HCT116 (cell line): ENCODE measurements around the gene HMCN2. TPM values are rescaled to one million over a fixed set of nuclear protein-coding genes. Genes with fewer than 3 reads are reported as not detected.

ENCODE experiments used
- ATAC-seq: fragments of 200-7000 bp; cut with Tn5 transposase; 2 replicates; pipeline ENCODE4 v1.9.1; 2020; ENCODE audit warnings: mild to moderate bottlenecking, moderate library complexity
- BruUV-seq: library from RNA; stranded (reverse); fragments of 400-500 nt; replicated peaks from 2 replicates; lab custom pipeline; 2021; lab: Mats Ljungman, UMichigan
- CTCF ChIA-PET: fragments of 300-600 bp; sonication (Branson Sonifier 250); formaldehyde crosslinking; loops from one replicate; lab custom pipeline; 2021; ENCODE audit warnings: antibody characterized with exemption; lab: Charles Lee
- POLR2A ChIA-PET: fragments of 300-600, 350-600 bp; sonication (Branson Sonifier 250); formaldehyde crosslinking; loops from one replicate; lab custom pipeline; 2021; ENCODE audit warnings: antibody characterized with exemption; lab: Charles Lee
- RAD21 ChIA-PET, 2 experiments: fragments of 300-600 bp; sonication (Branson Sonifier 250); formaldehyde crosslinking; loops; one replicate each; lab custom pipeline; 2023; ENCODE audit warnings: low total read pairs in 2 of 2; ENCODE audit not compliant: uncharacterized antibody in 2 of 2, unreplicated experiment in 2 of 2, low non-redundant PET in 1 of 2; lab: Charles Lee
- DNase-seq: peaks from one replicate; pipeline ENCODE4 v3.0.0-alpha.2; 2010; ENCODE audit warnings: low read depth, low spot score
- H2AFZ ChIP-seq: fragments of 200-600 bp; shearing (Covaris generic), sonication (generic); 2 replicates; pipeline ENCODE4 v1.6.1; 2017; ENCODE audit warnings: low read depth, mixed run types, mixed read lengths, antibody characterized with exemption, low read length; ENCODE audit not compliant: poor library complexity, severe bottlenecking
- H3K27ac ChIP-seq: 2 replicates; pipeline ENCODE4 v1.5.1; 2012; ENCODE audit warnings: low read depth, low read length
- H3K27me3 ChIP-seq: fragments of 200-600 bp; sonication (generic); 2 replicates; pipeline ENCODE4 v1.6.1; 2016; ENCODE audit warnings: mixed run types, low read length, mixed read lengths; ENCODE audit not compliant: insufficient read depth
- H3K36me3 ChIP-seq, 2 experiments: fragments of 200-500 bp in 1 of 2; fragments of 200-600 bp in 1 of 2; sonication (Bioruptor generic) in 1 of 2; sonication (generic) in 1 of 2; 2 replicates each; pipeline versions ENCODE4 v1.5.1 to v1.6.1; 2014 to 2016; ENCODE audit warnings: low read length in 2 of 2, inconsistent platforms in 1 of 2, mixed read lengths in 1 of 2, mixed run types in 1 of 2; ENCODE audit not compliant: insufficient read depth in 2 of 2, control insufficient read depth in 1 of 2
- H3K4me1 ChIP-seq, 2 experiments: fragments of 200-600 bp in 1 of 2; sonication (generic) in 1 of 2; 2 replicates each; pipeline versions ENCODE4 v1.5.1 to v1.6.1; 2012 to 2017; ENCODE audit warnings: low read length in 2 of 2, inconsistent platforms in 1 of 2, mild to moderate bottlenecking in 1 of 2, mixed read lengths in 1 of 2, mixed run types in 1 of 2, moderate library complexity in 1 of 2; ENCODE audit not compliant: insufficient read depth in 2 of 2, control insufficient read depth in 1 of 2
- H3K4me2 ChIP-seq: fragments of 200-600 bp; sonication (generic); 2 replicates; pipeline ENCODE4 v1.6.1; 2017; ENCODE audit warnings: mixed run types, low read length, mixed read lengths
- H3K4me3 ChIP-seq, 2 experiments: fragments of 200-600 bp in 1 of 2; sonication (generic) in 1 of 2; replicated peaks in 1 of 2; 2 replicates each; pipeline ENCODE4 v1.5.1; 2011 to 2016; ENCODE audit warnings: low read length in 2 of 2, control low read depth in 1 of 2, low read depth in 1 of 2, mild to moderate bottlenecking in 1 of 2, mixed read lengths in 1 of 2, mixed run types in 1 of 2
- H3K79me2 ChIP-seq: fragments of 200-600 bp; sonication (generic); 2 replicates; pipeline ENCODE4 v1.6.1; 2017; ENCODE audit warnings: mild to moderate bottlenecking, mixed run types, low read length, moderate library complexity, mixed read lengths; ENCODE audit not compliant: insufficient read depth
- H3K9ac ChIP-seq: fragments of 200-600 bp; sonication (generic); 2 replicates; pipeline ENCODE4 v1.6.1; 2016; ENCODE audit warnings: low read length, mixed read lengths
- H3K9me2 ChIP-seq: fragments of 200-600 bp; sonication (generic), shearing (Covaris generic); 2 replicates; pipeline ENCODE4 v1.6.1; 2017; ENCODE audit warnings: mixed run types, mild to moderate bottlenecking, moderate library complexity; ENCODE audit not compliant: insufficient read depth
- H3K9me3 ChIP-seq, 2 experiments: fragments of 200-500 bp in 1 of 2; fragments of 200-600 bp in 1 of 2; sonication (Bioruptor generic) in 1 of 2; sonication (generic) in 1 of 2; 2 replicates each; pipeline ENCODE4 v1.6.1; 2014 to 2017; ENCODE audit warnings: low read length in 2 of 2, mixed read lengths in 2 of 2, inconsistent platforms in 1 of 2, low read depth in 1 of 2, mild to moderate bottlenecking in 1 of 2, mixed run types in 1 of 2, moderate library complexity in 1 of 2; ENCODE audit not compliant: control insufficient read depth in 1 of 2, insufficient read depth in 1 of 2
- H4K20me1 ChIP-seq: fragments of 200-600 bp; sonication (generic), shearing (Covaris generic); 2 replicates; pipeline ENCODE4 v1.6.1; 2017; ENCODE audit warnings: mixed run types, mild to moderate bottlenecking, moderate library complexity; ENCODE audit not compliant: insufficient read depth
- CBX3 ChIP-seq: IDR thresholded peaks from 2 replicates; pipeline ENCODE4 v1.6.1; 2012; ENCODE audit warnings: low read depth
- CEBPB ChIP-seq: IDR thresholded peaks from 2 replicates; pipeline ENCODE4 v1.6.1; 2012; ENCODE audit warnings: low read depth
- CTCF ChIP-seq, 3 experiments: fragments of 200-600 bp in 1 of 3; sonication (generic) in 1 of 3; IDR thresholded peaks in 2 of 3; conservative IDR thresholded peaks in 1 of 3; 2 replicates each; pipeline ENCODE4 v1.5.1; 2012 to 2017; ENCODE audit warnings: low read depth in 2 of 3, low read length in 2 of 3, antibody characterized with exemption in 1 of 3, borderline replicate concordance in 1 of 3, control low read depth in 1 of 3, mild to moderate bottlenecking in 1 of 3, mixed read lengths in 1 of 3, mixed run types in 1 of 3, moderate library complexity in 1 of 3; ENCODE audit not compliant: insufficient read depth in 1 of 3
- EZH2phosphoT487 ChIP-seq: fragments of 200-600 bp; IDR thresholded peaks from 2 replicates; pipeline ENCODE4 v1.6.1; 2018; ENCODE audit warnings: antibody characterized with exemption, borderline replicate concordance
- FOSL1 ChIP-seq: IDR thresholded peaks from 2 replicates; pipeline ENCODE4 v1.6.1; 2012; ENCODE audit warnings: low read depth
- JUND ChIP-seq: IDR thresholded peaks from 2 replicates; pipeline ENCODE4 v1.6.1; 2012
- POLR2AphosphoS5 ChIP-seq: IDR thresholded peaks from 2 replicates; pipeline ENCODE4 v1.6.1; 2011; ENCODE audit warnings: mild to moderate bottlenecking, low read depth, low read length, moderate library complexity
- REST ChIP-seq: IDR thresholded peaks from 2 replicates; pipeline ENCODE4 v1.6.1; 2012; ENCODE audit warnings: low read depth
- SP1 ChIP-seq: IDR thresholded peaks from 2 replicates; pipeline ENCODE4 v1.6.1; 2012; ENCODE audit warnings: low read depth
- TCF7L2 ChIP-seq: IDR thresholded peaks from 2 replicates; pipeline ENCODE4 v1.7.0; 2011; ENCODE audit warnings: borderline replicate concordance, inconsistent platforms; ENCODE audit not compliant: insufficient read depth, insufficient read length; ENCODE audit errors: extremely low read depth
- ZBTB33 ChIP-seq: IDR thresholded peaks from 2 replicates; pipeline ENCODE4 v1.6.1; 2011; ENCODE audit warnings: mild to moderate bottlenecking, low read length, moderate library complexity; ENCODE audit not compliant: insufficient replicate concordance; ENCODE audit errors: extremely low read depth
- intact Hi-C: fragments of 100-400 bp; cut with micrococcal nuclease; formaldehyde crosslinking; loops from 2 replicates; pipeline ENCODE4 v1.10.0; 2022
- total RNA-seq: library from RNA; stranded (reverse); gene quantifications from one replicate; pipeline ENCODE4 v1.2.1, GENCODE V29; 2021; ENCODE audit not compliant: unreplicated experiment

HMCN2 gene
- total RNA-seq, 1 experiment from 2014 or later = 0.22 TPM

GRCh38 chr9:130225071-130225470 is 40.5 kb upstream of the HMCN2 start:
- Histone ChIP-seq H3K27me3 (no peaks in the 10 kb centered on the region), H3K9me2 (no peaks in the 10 kb centered on the region), H3K27ac (no peak overlapping the region), H3K79me2 (no peaks in the 10 kb centered on the region), H4K20me1 (no peaks in the 10 kb centered on the region), H3K4me1 (no peaks in the 10 kb centered on the region), H3K4me2 (no peak overlapping the region), H2AFZ (no peak overlapping the region), H3K9ac (no peak overlapping the region), H3K4me3 (no peak overlapping the region), H3K36me3 (peaks cover 8 to 40% of the 10 kb centered on the region in 2 experiments; a peak in 3 of 4 replicates), H3K9me3 (peaks cover 0 to 10% of the 10 kb centered on the region in 2 experiments; a peak in 2 of 4 replicates)
- ATAC-seq (no peak), DNase-seq (no peak)
- BruUV-seq = no TSS peak
- intact Hi-C loops = no loop called here
- POLR2A ChIA-PET = no interaction called here
- RAD21 ChIA-PET = no interaction called here
- CTCF ChIA-PET = no interaction called here
- TF ChIP-seq EZH2phosphoT487 = no peak
- no peak for TF ChIP-seq CEBPB
- TF ChIP-seq POLR2AphosphoS5 = no peak
- no peak for TF ChIP-seq REST
- TF ChIP-seq ZBTB33 = no peak
- no peak for TF ChIP-seq CBX3
- TF ChIP-seq SP1 = no peak
- TF ChIP-seq CTCF (IDR thresholded peaks at IDR 0.05 in 2 of 3, conservative IDR thresholded peaks at IDR 0.05 in 1 of 3; ENCODE audit: borderline replicate concordance in 1 of 3, insufficient read depth in 1 of 3, low read depth in 2 of 3, low read length in 2 of 3) = no peak
- TF ChIP-seq FOSL1 = no peak
- TF ChIP-seq JUND = no peak
- no peak for TF ChIP-seq TCF7L2
